Measurements from ENCODE around the gene IL16.
"Not testable (repeated sequence)": the region's sequence is repeated elsewhere in the genome, so short reads cannot be mapped to it uniquely, and the experiment has no call there.

The IL16 gene

DNA sequence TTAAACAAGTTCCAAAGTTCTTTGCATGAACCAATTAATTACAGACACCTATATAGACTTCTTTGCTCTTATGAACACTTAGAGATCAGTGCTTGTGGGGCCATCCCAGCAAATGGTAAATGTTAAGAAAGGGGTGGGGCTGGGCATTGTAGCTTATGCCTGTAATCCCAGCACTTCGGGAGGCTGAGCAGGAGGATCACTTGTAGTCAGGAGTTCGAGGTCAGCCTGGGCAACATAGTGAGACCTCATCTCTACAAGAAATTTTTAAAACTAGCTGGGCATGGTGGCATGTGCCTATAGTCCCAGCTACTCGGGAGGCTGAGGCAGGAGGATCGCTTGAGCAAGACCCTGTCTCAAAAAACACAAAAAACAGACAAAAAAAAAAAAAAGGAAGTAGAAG is 146.7 kb downstream of the IL16 start:
- DNase-seq = no peak

DNA sequence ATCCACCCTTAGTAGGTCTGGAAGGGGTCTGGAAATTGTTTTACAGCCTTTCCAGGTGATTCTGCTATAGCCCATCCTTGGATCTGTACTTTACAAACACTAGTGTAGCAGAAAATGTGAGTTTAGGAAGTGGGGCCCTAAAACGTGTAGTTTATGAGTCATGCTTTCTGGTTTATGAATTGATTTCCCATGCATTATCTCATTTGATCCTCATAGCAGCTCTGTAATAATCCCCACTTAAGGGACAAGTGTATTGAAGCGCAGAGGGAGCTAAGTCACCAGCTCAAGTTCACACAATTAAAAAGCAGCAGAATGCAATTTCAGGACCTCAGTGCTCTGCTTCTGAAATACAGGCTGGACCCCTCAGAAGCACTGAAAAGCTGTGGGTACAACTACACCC is 149.9 kb downstream of the IL16 start:
- no peak for DNase-seq

DNA sequence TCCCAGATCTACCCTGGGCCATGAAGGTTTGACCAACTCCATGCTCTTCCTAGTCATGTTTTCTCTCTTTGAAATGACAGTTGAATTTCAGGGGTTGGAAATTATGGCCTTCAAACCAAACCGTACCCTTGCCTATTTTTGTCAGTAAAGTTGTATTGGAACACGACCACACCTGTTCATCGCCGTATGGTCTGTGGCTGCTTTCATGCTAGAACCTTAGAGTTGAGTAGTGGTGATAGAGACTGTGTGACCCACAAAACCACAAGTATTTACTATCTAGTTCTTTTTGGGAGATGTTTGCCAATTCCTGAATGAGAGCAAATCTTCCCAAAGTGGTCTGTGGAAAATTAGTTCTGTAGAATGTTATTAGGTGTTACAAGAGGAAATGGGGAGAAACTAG is 151.2 kb downstream of the IL16 start:
- no peak for DNase-seq

DNA sequence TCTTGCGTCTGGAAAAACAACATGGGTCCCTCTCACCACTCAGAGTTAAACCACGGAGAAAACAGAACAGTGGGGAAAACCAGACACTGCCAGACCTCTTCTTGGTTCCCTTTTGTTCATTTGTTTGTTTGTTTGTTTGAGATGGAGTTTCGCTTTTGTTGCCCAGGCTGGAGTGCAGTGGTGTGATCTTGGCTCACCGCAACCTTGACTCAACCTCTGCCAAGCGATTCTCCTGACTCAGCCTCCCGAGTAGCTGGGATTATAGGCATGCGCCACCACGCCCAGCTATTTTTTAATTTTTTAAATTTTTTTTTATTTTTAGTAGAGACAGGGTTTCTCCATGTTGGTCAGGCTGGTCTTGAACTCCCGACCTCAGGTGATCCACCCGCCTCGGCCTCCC is 152.0 kb downstream of the IL16 start:
- DNase-seq = not testable (repeated sequence)

DNA sequence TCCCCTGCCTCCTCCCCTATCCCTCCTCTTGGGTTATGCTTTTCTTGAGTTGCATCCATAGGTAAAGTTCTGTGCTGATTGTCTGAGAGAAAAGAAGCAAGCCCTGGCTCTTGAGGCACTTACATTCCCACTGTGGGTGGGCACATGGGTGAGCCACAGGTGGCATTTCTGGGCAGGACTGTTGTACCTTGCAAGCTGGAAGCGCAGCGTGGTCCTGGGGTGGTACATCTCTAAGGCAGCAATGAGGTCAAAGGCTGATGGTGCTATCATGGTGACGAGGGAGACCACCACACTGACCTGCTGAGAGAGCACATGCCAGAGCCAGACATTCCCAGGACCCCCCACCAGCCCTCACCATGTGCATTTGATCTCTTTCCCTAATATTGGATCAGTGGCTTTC is 152.6 kb downstream of the IL16 start:
- DNase-seq = no peak

DNA sequence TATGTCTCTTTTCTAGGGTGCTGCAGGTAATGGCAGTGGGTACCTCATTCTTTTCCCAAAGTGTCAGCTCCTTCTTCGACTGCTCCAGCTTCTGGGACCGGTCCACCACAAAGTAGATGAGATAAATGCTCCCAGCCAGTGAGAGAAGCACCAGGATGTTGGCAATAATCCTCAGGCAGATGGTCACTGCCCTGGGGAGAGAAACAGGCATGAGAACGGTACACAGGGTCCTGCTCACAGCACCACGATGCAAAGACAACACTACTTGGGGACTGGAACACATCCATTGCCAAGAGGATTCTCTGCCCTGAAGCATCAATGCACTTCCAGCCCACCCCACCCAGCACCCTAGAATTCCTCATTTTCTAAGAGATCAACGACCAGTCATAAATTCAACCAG is 155.0 kb downstream of the IL16 start:
- no peak for DNase-seq

DNA sequence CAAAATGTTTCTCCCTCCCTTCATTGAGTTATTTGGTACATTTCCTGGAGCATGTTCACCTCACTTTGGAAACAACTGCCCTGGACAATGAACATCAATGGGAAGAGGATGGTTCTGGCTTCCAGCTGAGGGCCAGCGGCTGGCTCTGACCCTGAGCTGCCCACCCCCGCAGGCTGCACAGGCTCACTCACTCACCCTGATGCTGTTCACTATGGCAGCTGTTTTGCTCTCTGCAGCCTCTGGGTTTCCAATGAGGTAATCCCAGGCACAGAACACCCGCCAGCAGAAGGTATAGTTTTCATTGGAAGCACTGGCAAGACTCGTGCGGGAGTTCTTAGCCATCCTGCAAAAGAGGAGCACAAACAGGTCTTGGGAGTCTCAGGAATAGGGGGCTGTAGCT is 159.6 kb downstream of the IL16 start:
- no peak for DNase-seq

DNA sequence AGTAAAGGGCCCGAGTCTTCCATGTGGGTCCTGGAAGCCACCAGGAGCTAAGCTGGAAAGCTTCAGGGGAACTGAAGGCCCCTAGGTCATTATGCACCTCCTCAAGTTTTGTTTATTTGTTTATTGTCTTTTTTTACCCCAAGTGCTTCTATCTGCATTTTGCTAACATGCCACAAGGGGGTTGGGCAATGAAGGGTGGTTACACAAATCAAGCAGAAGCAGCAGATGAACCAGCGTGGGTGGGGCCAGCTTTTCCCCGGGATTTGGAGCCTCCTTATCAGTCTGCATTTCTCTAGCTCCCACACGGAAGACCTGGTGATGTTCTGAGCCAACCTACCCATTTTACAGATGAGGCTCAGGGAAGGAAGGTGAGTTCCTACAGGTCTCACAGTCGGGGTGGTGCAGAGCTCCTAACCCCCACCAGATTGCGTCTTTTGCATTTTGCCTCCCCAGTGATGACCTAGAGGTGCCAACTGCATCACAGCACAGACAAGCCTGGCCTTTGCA is 160.6 kb downstream of the IL16 start:
- DNase-seq = no peak

DNA sequence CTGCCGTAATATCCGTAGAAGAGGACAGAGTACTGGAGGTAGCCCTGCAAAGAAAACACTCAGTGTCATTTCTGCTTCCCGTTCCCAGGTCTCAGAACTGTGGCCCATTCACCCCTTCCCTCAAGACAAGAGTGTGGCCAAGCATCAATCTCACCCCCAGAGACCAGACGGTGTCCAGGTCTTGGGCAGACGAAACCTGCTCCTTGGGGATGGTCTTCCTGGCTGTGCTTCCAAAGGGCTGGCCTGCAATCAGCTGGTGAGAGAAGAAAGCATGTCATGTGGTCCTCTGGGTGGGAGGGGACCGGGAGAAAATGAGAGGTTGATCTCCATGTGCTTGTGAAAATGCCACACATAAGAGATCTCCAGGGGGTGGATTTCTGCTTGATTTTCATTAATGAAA is 161.6 kb downstream of the IL16 start:
- no peak for DNase-seq

DNA sequence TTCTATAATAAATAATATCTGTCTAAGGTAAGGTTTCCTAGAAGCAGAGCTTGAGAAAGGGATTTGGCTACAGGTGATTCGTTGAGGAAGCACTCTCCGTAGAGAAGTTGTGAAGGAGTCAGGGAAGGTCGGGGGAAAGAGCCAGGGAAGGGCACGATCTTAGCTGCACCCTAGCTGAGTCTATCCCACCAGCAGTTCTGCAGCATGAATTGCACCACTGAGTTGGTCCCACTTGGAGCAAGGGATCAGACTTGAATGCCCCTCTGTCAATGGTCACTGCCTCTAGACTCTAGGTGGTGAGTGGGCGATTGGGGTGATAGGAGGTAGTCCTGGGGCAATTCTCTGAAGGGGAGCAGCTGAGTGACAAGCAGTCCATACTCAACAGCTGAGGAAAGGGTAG is 163.8 kb downstream of the IL16 start:
- no peak for DNase-seq

DNA sequence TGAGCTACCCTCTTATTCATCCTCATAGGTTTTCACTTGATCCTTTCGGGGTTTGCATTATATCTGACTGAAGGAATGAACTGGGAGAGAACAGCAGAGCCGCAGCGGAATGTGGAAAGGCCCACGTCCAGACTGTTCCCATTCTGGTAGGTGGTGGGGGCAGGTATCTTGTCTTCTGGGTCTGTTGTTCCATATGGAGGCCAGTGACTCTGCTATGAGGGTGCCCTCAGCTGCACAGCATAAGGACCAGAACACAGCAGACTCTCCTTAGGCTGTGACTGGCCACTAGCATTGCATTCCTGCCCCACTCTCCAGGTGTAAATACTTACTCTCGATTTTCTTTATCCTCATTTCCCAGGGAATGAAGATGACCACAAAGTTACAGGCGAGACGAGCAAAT is 165.2 kb downstream of the IL16 start:
- DNase-seq = no peak

DNA sequence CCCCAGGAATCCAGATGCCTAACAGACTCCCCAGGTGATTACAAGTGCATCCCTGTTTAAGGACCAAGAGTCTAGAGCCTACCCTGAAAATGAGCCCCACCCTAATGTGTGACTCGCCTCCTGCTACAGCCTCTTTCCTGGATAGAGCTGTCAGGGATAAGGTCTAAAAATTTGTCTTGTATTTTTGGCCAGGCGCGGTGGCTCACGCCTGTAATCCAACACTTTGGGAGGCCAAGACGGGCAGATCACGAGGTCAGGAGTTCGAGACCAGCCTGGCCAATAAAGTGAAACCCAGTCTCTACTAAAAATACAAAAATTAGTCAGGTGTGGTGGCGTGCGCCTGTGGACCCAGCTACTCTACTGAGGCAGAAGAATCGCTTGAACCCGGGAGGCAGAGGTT is 166.1 kb downstream of the IL16 start:
- no peak for DNase-seq

DNA sequence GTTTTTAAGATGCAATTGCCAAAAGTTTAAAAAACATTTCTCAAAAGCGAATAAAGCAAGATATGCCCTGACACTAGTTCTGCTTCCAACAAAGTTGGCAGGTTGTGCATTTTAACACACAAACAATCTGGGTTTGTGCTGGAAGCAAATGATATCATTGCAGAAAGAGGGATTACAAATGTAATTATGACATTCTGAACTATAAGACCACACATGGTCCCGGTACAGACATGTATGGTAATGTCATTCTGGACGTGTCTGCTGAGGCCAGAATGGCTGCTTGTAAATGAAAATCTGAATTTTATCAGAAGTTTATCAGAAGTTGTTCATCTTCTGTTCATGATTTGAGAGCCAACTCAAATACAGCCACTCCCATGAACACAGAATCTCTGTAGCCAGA is 166.6 kb downstream of the IL16 start:
- DNase-seq = no peak
